GM23248 (cell line): Measurements from ENCODE around the gene PDGFB. TPM values are rescaled to one million over a fixed set of nuclear protein-coding genes. Genes with fewer than 3 reads are reported as not detected.
A peak's percentile ranks its signal among the peaks of the same experiment; 100 is the strongest.

ENCODE experiments used
- DNase-seq: peaks from one replicate; pipeline ENCODE4 v3.0.0-alpha.2; 2015
- H2AFZ ChIP-seq: fragments of 200-600 bp; sonication (generic); 2 replicates; pipeline ENCODE4 v1.6.1; 2016; ENCODE audit warnings: antibody characterized with exemption
- H3F3A ChIP-seq: fragments of 200-600 bp; sonication (generic); 2 replicates; pipeline ENCODE4 v1.6.1; 2016; ENCODE audit warnings: mild to moderate bottlenecking, antibody characterized with exemption, mixed run types; ENCODE audit not compliant: insufficient read depth
- H3K27ac ChIP-seq: fragments of 200-600 bp; sonication (generic); 2 replicates; pipeline ENCODE4 v1.5.1; 2016; ENCODE audit warnings: mild to moderate bottlenecking
- H3K27me3 ChIP-seq: fragments of 200-600 bp; sonication (generic); replicated peaks from 2 replicates; pipeline ENCODE4 v1.6.1; 2016; ENCODE audit warnings: mild to moderate bottlenecking; ENCODE audit not compliant: insufficient read depth
- H3K36me3 ChIP-seq: fragments of 200-600 bp; sonication (generic); 2 replicates; pipeline ENCODE4 v1.6.1; 2016; ENCODE audit warnings: low read depth, mild to moderate bottlenecking
- H3K4me1 ChIP-seq: fragments of 200-600 bp; sonication (generic); 2 replicates; pipeline ENCODE4 v1.6.1; 2016; ENCODE audit warnings: mild to moderate bottlenecking; ENCODE audit not compliant: insufficient read depth
- H3K4me2 ChIP-seq: fragments of 200-600 bp; sonication (generic); one replicate; pipeline ENCODE4 v1.6.1; 2016; ENCODE audit warnings: mild to moderate bottlenecking; ENCODE audit not compliant: unreplicated experiment
- H3K4me3 ChIP-seq: fragments of 200-600 bp; sonication (generic); 2 replicates; pipeline ENCODE4 v1.5.1; 2016; ENCODE audit warnings: mild to moderate bottlenecking
- H3K79me2 ChIP-seq: fragments of 200-600 bp; sonication (generic); 2 replicates; pipeline ENCODE4 v1.6.1; 2016; ENCODE audit warnings: mild to moderate bottlenecking; ENCODE audit not compliant: insufficient read depth
- H3K9ac ChIP-seq: fragments of 200-600 bp; sonication (generic); 2 replicates; pipeline ENCODE4 v1.6.1; 2016; ENCODE audit warnings: mild to moderate bottlenecking
- H3K9me2 ChIP-seq: fragments of 200-600 bp; sonication (generic); 2 replicates; pipeline ENCODE4 v1.6.1; 2016; ENCODE audit warnings: mixed run types, mild to moderate bottlenecking, moderate library complexity; ENCODE audit not compliant: insufficient read depth
- H3K9me3 ChIP-seq: fragments of 200-600 bp; sonication (generic); one replicate; pipeline ENCODE4 v1.6.1; 2017; ENCODE audit warnings: low read depth
- H4K20me1 ChIP-seq: fragments of 200-600 bp; sonication (generic); 2 replicates; pipeline ENCODE4 v1.6.0; 2016; ENCODE audit not compliant: insufficient read depth
- EZH2 ChIP-seq: fragments of 200-600 bp; sonication (generic); IDR thresholded peaks from 2 replicates; pipeline ENCODE4 v1.6.1; 2018; ENCODE audit warnings: antibody characterized with exemption, mild to moderate bottlenecking; ENCODE audit not compliant: insufficient read depth, poor library complexity, severe bottlenecking
- EZH2phosphoT487 ChIP-seq: fragments of 200-600 bp; sonication (generic); IDR thresholded peaks from 2 replicates; pipeline ENCODE4 v1.6.1; 2018; ENCODE audit warnings: antibody characterized with exemption, moderate library complexity, mild to moderate bottlenecking, low read depth; ENCODE audit not compliant: insufficient read depth
- WGBS, 2 experiments: methylation state at CpG; one replicate each; pipeline ENCODE4 v1.1.6; 2015 to 2017; ENCODE audit warnings: low lambda C conversion rate in 2 of 2, low coverage in 1 of 2; ENCODE audit errors: missing lambda C conversion rate in 2 of 2; 5-methylcytosine and 5-hydroxymethylcytosine counted together
- in situ Hi-C: fragments of 300-500 bp; cut with MboI; formaldehyde crosslinking; loops from 2 replicates; pipeline ENCODE4 v1.15.0; 2020
- polyA plus RNA-seq: library from polyadenylated mRNA; unstranded; fragments of >200 nt; fragmentation: Nextera tagmentation; extraction: Ambion mirVana; gene quantifications from 2 replicates; pipeline ENCODE4 v1.2.1, GENCODE V29; 2016
- total RNA-seq: library from RNA; depleted of rRNA; stranded (reverse); fragments of >200 nt; shearing (Covaris generic); gene quantifications from 2 replicates; pipeline ENCODE4 v1.2.3, GENCODE V29; 2014

The PDGFB gene
- total and polyA plus RNA-seq, 2 experiments from 2014 or later, result 0.14 TPM; not detected in 1

DNA sequence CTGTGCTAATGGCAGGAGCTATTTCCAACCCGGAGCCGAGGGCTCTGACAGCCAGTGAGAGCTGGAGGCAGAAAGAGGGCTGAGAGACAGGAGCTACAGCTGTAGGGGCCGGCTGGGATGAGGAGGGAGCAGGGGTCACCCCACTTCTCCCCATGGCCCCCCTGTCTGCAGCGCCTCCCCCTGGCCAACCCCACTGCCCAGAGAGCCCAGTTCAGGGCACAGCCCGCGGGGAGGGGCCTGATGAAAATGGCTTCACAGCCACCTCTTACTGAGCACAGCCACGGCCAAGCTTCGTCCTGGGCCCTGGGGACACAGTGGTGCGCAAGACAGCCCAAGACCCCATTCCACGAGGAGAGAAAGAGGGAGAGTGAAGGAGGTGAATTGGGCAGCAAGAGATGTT is 46.7 kb upstream of the PDGFB start:
- no peak overlapping the region for H3K27ac ChIP-seq
- no peak for DNase-seq
- H3K79me2 ChIP-seq, result no peaks in the 10 kb centered on the region

DNA sequence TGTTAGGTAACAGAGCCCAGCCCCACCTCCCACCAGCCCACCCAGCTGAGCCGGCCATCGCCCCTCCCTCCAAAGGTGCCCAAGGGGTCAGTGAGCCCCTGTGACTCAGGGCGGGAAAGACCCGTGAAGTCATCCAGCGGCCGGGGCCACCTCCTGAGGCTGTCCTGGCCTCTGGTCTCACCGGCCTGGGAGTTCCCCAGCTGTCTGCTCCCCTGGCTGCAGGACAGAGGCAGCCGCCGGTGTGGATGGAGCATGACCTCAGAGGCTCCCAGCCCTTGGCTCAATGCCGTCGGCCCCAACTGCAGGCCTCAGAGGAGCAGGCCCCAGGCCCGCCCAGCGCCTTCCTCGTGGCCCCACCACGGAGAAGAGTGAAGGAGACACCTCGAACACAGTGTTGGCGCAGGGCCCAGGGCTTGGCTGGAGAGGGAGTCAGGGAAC is 46.0 kb upstream of the PDGFB start:
- no peaks in the 10 kb centered on the region for H4K20me1 ChIP-seq
- no peak overlapping the region for H3K4me2 ChIP-seq
- no peaks in the 10 kb centered on the region for H3F3A ChIP-seq
- in situ Hi-C loops, result no loop called here
- H3K27ac ChIP-seq, result no peak overlapping the region
- no peaks in the 10 kb centered on the region for H3K9me2 ChIP-seq
- no peaks in the 10 kb centered on the region for H3K27me3 ChIP-seq
- no peak overlapping the region for H3K9ac ChIP-seq
- H3K9me3 ChIP-seq, result no peaks in the 10 kb centered on the region
- TF ChIP-seq EZH2phosphoT487 (no peak), EZH2 (no peak)
- no peak overlapping the region for H3K4me3 ChIP-seq
- WGBS, 2 experiments, result 68 to 71% methylated on average over 15 to 16 of the region's 17 CpGs
- peaks cover 6% of the 10 kb centered on the region for H3K4me1 ChIP-seq
- DNase-seq, result peak; percentile 20
- no peaks in the 10 kb centered on the region for H3K79me2 ChIP-seq
- no peak overlapping the region for H2AFZ ChIP-seq
- H3K36me3 ChIP-seq, result no peaks in the 10 kb centered on the region

More for the DNA sequence above, 46.7 kb upstream of the PDGFB start:
- peaks cover 6% of the 10 kb centered on the region for H3K4me1 ChIP-seq
- no peaks in the 10 kb centered on the region for H4K20me1 ChIP-seq
- no peak overlapping the region for H3K9ac ChIP-seq
- TF ChIP-seq EZH2phosphoT487, result no peak
- no peak for TF ChIP-seq EZH2
- no peaks in the 10 kb centered on the region for H3K36me3 ChIP-seq
- no peaks in the 10 kb centered on the region for H3K27me3 ChIP-seq
- no peak overlapping the region for H2AFZ ChIP-seq
- no peaks in the 10 kb centered on the region for H3K9me3 ChIP-seq
- no peaks in the 10 kb centered on the region for H3F3A ChIP-seq
- WGBS, 2 experiments, result 91 to 100% methylated on average over 6 to 10 of the region's 10 CpGs
- H3K4me3 ChIP-seq, result no peak overlapping the region
- H3K4me2 ChIP-seq, result no peak overlapping the region
- no peaks in the 10 kb centered on the region for H3K9me2 ChIP-seq
- in situ Hi-C loops, result no loop called here

DNA sequence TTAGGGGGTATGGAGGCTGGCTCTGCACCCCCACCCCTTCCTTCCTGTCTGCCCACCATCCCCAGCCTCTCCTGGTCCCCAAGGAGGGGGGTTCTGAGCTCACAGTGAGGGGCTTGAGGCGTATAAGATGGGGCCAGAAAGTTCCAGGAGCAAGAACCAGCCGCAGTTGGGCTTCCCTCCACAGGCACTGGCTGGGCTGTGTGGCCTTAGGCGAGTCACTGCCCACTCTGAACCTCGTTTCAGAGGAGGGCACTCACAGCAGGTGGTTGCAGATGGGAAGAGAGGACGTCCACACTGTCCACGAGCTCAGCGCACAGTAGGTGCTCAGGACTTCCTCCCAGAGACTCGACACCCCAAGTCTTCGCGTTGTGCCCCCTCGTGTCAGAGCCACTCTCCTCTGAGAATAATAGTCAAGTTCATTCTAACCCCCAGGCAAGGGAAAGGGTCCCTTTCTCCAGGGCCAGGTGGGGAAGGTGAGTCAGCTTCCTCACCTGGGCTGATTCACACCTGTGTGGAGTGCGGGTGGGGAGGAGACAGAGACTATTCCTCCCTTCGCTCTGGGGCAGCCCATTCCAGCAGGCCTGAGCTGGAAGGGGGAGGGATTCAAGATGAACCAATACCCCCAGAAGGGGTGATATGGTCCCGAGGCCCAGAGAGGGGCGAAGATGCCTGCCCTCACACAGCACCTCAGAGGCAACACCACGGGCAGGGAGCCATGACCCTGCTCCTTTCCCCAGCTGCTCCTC is 45.4 kb upstream of the PDGFB start:
- in situ Hi-C loops, result no loop called here
- Histone ChIP-seq H3K4me2 (no peak overlapping the region), H3F3A (no peaks in the 10 kb centered on the region), H3K36me3 (no peaks in the 10 kb centered on the region), H3K27me3 (no peaks in the 10 kb centered on the region), H3K9ac (no peak overlapping the region), H3K4me3 (no peak overlapping the region), H2AFZ (no peak overlapping the region), H4K20me1 (no peaks in the 10 kb centered on the region), H3K9me3 (no peaks in the 10 kb centered on the region), H3K9me2 (no peaks in the 10 kb centered on the region), H3K27ac (no peak overlapping the region), H3K79me2 (no peaks in the 10 kb centered on the region), H3K4me1 (peaks cover 6% of the 10 kb centered on the region)
- no peak for DNase-seq
- TF ChIP-seq EZH2 (no peak), EZH2phosphoT487 (no peak)
- WGBS, 2 experiments, result 89 to 92% methylated on average over 14 to 16 of the region's 16 CpGs

DNA sequence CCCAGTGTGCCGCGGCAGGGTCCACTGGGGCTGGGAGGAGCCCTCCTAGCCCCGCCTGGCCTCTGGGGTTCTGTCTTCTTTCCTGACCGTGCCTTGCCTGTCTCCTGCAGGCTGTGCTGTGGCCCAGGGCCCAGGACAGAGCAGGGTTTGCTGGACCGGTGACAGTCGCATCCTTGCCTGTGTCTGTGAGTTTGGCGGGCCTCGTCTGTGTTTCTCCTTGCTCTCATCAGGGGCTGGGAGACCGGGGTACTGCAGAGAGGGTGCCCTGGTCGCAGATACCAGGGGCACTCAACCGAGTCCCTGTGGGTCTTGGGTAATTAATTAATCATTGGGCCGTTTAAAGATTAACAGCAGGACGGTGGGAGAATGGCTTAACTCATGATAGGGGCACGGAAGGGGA is 44.8 kb upstream of the PDGFB start:
- Histone ChIP-seq H2AFZ (no peak overlapping the region), H3K4me2 (no peak overlapping the region), H3K36me3 (no peaks in the 10 kb centered on the region), H3K9me3 (no peaks in the 10 kb centered on the region), H3K9me2 (no peaks in the 10 kb centered on the region), H3K27me3 (no peaks in the 10 kb centered on the region), H3K9ac (no peak overlapping the region), H3K79me2 (no peaks in the 10 kb centered on the region), H3K4me1 (peaks cover 6% of the 10 kb centered on the region), H3F3A (no peaks in the 10 kb centered on the region), H3K27ac (no peak overlapping the region), H3K4me3 (no peak overlapping the region), H4K20me1 (no peaks in the 10 kb centered on the region)
- in situ Hi-C loops, result no loop called here
- TF ChIP-seq EZH2, result no peak
- no peak for TF ChIP-seq EZH2phosphoT487
- no peak for DNase-seq
- WGBS, 2 experiments, result 72 to 78% methylated on average over 14 of the region's 14 CpGs
